GM12801 (cell line): ENCODE measurements around the gene CACNB3.

Source experiments
- CTCF ChIP-seq: IDR thresholded peaks from one replicate; pipeline ENCODE4 v1.5.1; 2011; ENCODE audit warnings: control low read depth; ENCODE audit not compliant: insufficient read length; ENCODE audit errors: extremely low read depth

Gene CACNB3

GRCh38 chr12:48817873-48818830 lies at the start of gene CACNB3:
Gene CACNB3 (plus strand): TSS chr12:48818496. CDS start chr12:48818930, 434 bp downstream.
- TF ChIP-seq CTCF = no peak

GRCh38 chr12:48768736-48769135 lies 49.6 kb upstream of the CACNB3 start:
- no peak for TF ChIP-seq CTCF

- TF ChIP-seq CTCF = no peak
Measured at GRCh38 chr12:48770756-48771155, 47.5 kb upstream of the CACNB3 start.

- TF ChIP-seq CTCF = no peak
Measured at GRCh38 chr12:48771588-48772112, 46.6 kb upstream of the CACNB3 start.

- TF ChIP-seq CTCF = no peak
Measured at GRCh38 chr12:48773686-48774085, 44.6 kb upstream of the CACNB3 start.

GRCh38 chr12:48774516-48774915 lies 43.8 kb upstream of the CACNB3 start:
- no peak for TF ChIP-seq CTCF

- TF ChIP-seq CTCF = no peak
Measured at GRCh38 chr12:48775299-48775698, 43.0 kb upstream of the CACNB3 start.
